SU-DHL-6 (cell line): Measurements from ENCODE around the gene LUC7L2.

ENCODE experiments used
- CTCF ChIP-seq: fragments of 200-600 bp; sonication (generic); IDR thresholded peaks from one replicate; pipeline ENCODE4 v1.5.1; 2017; ENCODE audit warnings: antibody characterized with exemption, mild to moderate bottlenecking, low read length, moderate library complexity; ENCODE audit not compliant: insufficient read depth, poor library complexity, severe bottlenecking
- EZH2phosphoT487 ChIP-seq: fragments of 200-600 bp; sonication (generic), shearing (Covaris generic); conservative IDR thresholded peaks from 2 replicates; pipeline ENCODE4 v1.6.1; 2018; ENCODE audit warnings: mild to moderate bottlenecking, antibody characterized with exemption, low read length, moderate library complexity, mixed read lengths

GRCh38 chr7:139339025-139339424, 20.7 kb upstream of the LUC7L2 start:
- TF ChIP-seq CTCF (no peak), EZH2phosphoT487 (no peak)
